ENCODE results near the gene MIEN1. TPM values are rescaled to one million over a fixed set of nuclear protein-coding genes. Genes with fewer than 3 reads are reported as not detected.
"Not testable (repeated sequence)": the region's sequence is repeated elsewhere in the genome, so short reads cannot be mapped to it uniquely, and the experiment has no call there.

The MIEN1 gene
- polyA plus RNA-seq, 3 donors = 31.9 to 34.9 (median 34.8) TPM

- no peak for DNase-seq (ENCODE audit: extremely low read depth in 1 of 11, low read depth in 9 of 11, low spot score in 4 of 11)
Observed at GRCh38 chr17:39735882-39736281, 5.5 kb upstream of the MIEN1 start.

DNA sequence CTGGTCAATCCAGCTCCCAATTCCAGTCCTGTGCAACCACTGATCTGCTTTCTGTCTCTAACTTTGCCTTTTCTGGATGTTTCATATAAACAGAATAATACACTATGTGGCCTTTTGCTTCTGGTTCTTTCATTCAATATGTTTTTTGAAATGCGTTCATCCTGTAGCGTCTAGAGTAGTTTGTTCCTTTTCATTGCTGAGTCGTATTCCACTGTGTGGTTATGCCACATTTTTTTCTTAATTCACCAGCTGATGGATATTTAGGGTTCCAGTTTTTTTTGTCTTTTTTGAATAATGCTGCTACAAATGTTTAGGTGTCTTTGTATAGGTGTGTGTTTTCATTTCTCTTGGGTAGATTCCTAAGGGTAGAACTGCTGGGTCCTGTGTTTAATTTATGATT is 2.3 kb upstream of the MIEN1 start:
- no peak for DNase-seq (ENCODE audit: extremely low read depth in 1 of 11, low read depth in 9 of 11, low spot score in 4 of 11)

DNA sequence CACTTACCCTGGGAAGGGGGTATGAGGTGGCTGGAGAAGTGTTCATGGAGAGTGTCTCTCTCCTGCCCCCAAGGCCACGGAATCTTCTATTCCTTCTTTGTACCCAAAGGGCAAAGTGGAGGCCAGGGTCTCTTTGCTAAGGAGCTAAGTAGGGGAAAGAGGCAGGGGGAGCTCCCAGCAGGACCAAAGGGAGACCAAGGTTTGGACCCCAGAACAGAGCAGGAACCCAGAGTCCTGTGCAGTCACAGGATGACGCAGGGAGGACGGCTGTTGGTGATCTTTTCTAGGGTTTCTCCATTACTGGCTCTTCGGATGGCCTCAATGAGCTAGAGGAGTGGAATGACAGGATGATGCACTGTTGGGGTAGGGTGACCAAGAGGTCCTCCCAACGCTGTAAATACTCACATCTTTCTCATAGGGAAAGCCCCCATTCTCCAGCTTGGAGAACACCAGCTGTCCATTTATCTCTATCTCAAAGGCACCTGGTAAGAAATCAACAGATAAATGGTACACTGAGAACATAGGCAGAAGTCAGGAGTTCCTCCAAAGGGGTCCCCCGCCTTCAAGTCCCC is 966 bp downstream of the MIEN1 start:
- DNase-seq (ENCODE audit: extremely low read depth in 1 of 11, low read depth in 9 of 11, low spot score in 4 of 11) = no peak

DNA sequence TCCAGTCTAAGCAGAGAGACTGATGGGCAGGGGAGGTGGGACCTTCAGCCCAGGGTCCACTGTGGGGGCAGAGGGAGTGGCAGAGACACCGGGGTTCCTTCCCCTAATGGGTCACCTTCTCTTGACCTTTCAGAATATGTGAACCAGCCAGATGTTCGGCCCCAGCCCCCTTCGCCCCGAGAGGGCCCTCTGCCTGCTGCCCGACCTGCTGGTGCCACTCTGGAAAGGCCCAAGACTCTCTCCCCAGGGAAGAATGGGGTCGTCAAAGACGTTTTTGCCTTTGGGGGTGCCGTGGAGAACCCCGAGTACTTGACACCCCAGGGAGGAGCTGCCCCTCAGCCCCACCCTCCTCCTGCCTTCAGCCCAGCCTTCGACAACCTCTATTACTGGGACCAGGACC is 2.8 kb downstream of the MIEN1 start:
- DNase-seq (ENCODE audit: extremely low read depth in 1 of 11, low read depth in 9 of 11, low spot score in 4 of 11) = no peak

GRCh38 chr17:39726617-39727016 is 3.7 kb downstream of the MIEN1 start:
- no peak for DNase-seq (ENCODE audit: extremely low read depth in 1 of 11, low read depth in 9 of 11, low spot score in 4 of 11)

GRCh38 chr17:39725923-39726322 is 4.4 kb downstream of the MIEN1 start:
- not testable (repeated sequence) for DNase-seq (ENCODE audit: extremely low read depth in 1 of 11, low read depth in 9 of 11, low spot score in 4 of 11)

DNA sequence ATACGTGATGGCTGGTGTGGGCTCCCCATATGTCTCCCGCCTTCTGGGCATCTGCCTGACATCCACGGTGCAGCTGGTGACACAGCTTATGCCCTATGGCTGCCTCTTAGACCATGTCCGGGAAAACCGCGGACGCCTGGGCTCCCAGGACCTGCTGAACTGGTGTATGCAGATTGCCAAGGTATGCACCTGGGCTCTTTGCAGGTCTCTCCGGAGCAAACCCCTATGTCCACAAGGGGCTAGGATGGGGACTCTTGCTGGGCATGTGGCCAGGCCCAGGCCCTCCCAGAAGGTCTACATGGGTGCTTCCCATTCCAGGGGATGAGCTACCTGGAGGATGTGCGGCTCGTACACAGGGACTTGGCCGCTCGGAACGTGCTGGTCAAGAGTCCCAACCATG is 5.6 kb downstream of the MIEN1 start:
- no peak for DNase-seq (ENCODE audit: extremely low read depth in 1 of 11, low read depth in 9 of 11, low spot score in 4 of 11)

DNA sequence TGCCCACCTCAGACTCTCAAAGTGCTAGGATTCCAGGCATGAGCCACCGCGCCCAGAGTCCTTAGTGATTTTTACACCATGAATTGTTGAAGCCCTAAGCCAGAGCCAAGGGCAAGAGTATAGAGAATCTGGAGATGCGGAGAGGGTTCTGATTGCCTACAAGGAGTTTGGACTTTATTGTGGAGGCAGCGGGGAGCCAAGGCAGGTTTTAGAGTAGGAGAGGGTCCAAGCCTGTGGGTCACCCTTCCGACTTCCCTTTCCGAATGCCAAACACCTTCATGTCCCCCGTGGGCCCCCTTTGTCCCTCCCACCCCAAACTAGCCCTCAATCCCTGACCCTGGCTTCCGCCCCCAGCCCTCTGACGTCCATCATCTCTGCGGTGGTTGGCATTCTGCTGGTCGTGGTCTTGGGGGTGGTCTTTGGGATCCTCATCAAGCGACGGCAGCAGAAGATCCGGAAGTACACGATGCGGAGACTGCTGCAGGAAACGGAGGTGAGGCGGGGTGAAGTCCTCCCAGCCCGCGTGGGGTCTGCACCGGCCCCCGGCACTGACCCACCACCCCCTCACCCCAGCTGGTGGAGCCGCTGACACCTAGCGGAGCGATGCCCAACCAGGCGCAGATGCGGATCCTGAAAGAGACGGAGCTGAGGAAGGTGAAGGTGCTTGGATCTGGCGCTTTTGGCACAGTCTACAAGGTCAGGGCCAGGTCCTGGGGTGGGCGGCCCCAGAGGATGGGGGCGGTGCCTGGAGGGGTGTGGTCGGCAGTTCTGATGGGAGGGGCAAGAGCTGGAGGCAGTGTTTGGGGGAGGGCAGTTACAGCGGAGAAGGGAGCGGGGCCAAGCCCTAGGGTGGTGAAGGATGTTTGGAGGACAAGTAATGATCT is 7.1 kb downstream of the MIEN1 start:
- no peak for DNase-seq (ENCODE audit: extremely low read depth in 1 of 11, low read depth in 9 of 11, low spot score in 4 of 11)

DNA sequence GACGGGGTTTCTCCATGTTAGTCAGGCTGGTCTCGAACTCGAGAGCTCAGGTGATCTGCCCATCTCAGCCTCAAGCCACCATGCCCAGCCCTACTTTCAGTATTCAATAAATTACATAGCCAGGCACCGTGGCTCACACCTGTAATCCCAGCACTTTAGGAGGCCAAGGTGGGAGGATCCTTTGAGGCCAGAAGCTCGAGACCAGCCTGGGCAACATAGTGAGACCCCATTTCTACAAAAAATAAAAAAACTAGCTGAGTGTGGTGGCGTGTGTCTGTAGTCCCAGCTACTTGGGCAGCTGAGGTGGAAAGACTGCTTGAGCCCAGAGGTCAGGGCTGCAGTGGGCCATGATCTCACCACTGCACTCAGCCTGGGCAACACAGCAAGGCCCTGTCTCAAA is 8.2 kb downstream of the MIEN1 start:
- no peak for DNase-seq (ENCODE audit: extremely low read depth in 1 of 11, low read depth in 9 of 11, low spot score in 4 of 11)

GRCh38 chr17:39719563-39720355 is 10.6 kb downstream of the MIEN1 start:
- DNase-seq (ENCODE audit: extremely low read depth in 1 of 11, low read depth in 9 of 11, low spot score in 4 of 11) = peak in 1 of 11 donors; percentile 23

DNA sequence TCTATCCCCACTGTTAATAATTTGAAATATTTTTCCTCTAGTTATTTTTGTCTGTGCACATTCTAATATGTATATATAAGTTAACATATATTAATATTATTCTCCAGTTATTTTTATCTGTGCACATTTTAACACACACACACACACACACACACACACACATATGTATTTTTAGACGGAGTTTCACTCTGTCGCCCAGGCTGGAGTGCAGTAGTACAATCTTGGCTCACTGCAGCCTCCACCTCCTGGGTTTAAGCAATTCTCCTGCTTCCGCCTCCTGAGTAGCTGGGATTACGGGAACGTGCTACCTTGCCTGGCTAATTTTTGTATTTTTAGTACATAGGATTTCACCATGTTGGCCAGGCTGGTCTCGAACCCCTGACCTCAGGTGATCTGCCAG is 12.7 kb downstream of the MIEN1 start:
- no peak for DNase-seq (ENCODE audit: extremely low read depth in 1 of 11, low read depth in 9 of 11, low spot score in 4 of 11)

- DNase-seq (ENCODE audit: extremely low read depth in 1 of 11, low read depth in 9 of 11, low spot score in 4 of 11) = no peak
Observed at GRCh38 chr17:39716879-39717536, 13.3 kb downstream of the MIEN1 start.

GRCh38 chr17:39716073-39716818 is 14.1 kb downstream of the MIEN1 start:
- DNase-seq (ENCODE audit: extremely low read depth in 1 of 11, low read depth in 9 of 11, low spot score in 4 of 11) = no peak

GRCh38 chr17:39715375-39716072 is 14.8 kb downstream of the MIEN1 start:
- DNase-seq (ENCODE audit: extremely low read depth in 1 of 11, low read depth in 9 of 11, low spot score in 4 of 11) = no peak

DNA sequence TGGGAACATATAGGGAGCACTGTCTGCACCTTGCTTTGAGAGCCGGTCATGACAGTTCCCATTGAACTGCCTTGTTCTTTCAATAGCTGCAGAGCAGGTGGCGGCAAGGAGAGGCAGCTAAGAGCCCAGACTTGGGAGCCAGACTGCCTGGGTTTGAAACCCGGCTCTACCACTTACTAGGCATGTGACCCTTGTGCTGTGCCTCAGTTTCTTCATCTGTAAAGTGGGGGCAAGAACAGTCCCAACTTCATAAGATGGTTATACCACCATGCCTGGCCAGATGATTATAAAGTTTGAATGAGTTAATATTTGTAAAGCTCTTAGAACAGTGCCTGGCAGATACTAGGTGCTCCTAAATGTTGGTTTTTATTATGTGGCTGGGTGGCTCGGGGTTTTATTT is 16.1 kb downstream of the MIEN1 start:
- DNase-seq (ENCODE audit: extremely low read depth in 1 of 11, low read depth in 9 of 11, low spot score in 4 of 11) = no peak

DNA sequence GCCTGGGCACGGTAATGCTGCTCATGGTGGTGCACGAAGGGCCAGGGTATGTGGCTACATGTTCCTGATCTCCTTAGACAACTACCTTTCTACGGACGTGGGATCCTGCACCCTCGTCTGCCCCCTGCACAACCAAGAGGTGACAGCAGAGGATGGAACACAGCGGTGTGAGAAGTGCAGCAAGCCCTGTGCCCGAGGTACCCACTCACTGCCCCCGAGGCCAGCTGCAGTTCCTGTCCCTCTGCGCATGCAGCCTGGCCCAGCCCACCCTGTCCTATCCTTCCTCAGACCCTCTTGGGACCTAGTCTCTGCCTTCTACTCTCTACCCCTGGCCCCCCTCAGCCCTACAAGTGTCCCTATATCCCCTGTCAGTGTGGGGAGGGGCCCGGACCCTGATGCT is 18.5 kb downstream of the MIEN1 start:
- DNase-seq (ENCODE audit: extremely low read depth in 1 of 11, low read depth in 9 of 11, low spot score in 4 of 11) = no peak

DNA sequence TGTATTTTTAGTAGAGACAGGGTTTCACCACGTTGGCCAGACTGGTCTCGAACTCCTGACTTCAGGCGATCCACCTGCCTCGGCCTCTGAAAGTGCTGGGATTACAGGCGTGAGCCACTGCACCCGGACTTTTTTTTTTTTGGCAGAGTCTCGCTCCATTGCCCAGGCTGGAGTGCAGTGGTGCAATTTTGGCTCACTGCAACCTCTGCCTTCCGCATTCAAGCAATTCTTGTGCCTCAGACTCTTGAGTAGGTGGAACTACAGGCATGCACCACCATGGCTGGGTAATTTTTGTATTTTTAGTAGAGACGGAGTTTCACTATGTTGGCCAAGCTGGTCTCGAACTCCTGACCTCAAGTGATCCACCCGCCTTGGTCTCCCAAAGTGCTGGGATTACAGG is 19.3 kb downstream of the MIEN1 start:
- not testable (repeated sequence) for DNase-seq (ENCODE audit: extremely low read depth in 1 of 11, low read depth in 9 of 11, low spot score in 4 of 11)
